Glutamatergic neuron (in vitro differentiated cells): ENCODE results near the gene GTPBP6. TPM values are rescaled to one million over a fixed set of nuclear protein-coding genes. Genes with fewer than 3 reads are reported as not detected.
"Not testable (repeated sequence)": the region's sequence is repeated elsewhere in the genome, so short reads cannot be mapped to it uniquely, and the experiment has no call there.

Source experiments
- DNase-seq: peaks from one replicate; pipeline ENCODE4 v3.0.0; 2022
- H3K27ac Mint-ChIP-seq: one replicate; pipeline ENCODE4 v1.8.0; 2020; ENCODE audit warnings: mild to moderate bottlenecking, mixed read lengths, inconsistent platforms; ENCODE audit not compliant: unreplicated experiment
- H3K27me3 Mint-ChIP-seq: one replicate; pipeline ENCODE4 v1.8.0; 2020; ENCODE audit warnings: mild to moderate bottlenecking, moderate library complexity, mixed read lengths, inconsistent platforms; ENCODE audit not compliant: unreplicated experiment
- H3K36me3 Mint-ChIP-seq: one replicate; pipeline ENCODE4 v1.8.0; 2020; ENCODE audit warnings: mild to moderate bottlenecking, mixed read lengths, inconsistent platforms; ENCODE audit not compliant: unreplicated experiment
- H3K4me1 Mint-ChIP-seq: one replicate; pipeline ENCODE4 v1.8.0; 2020; ENCODE audit warnings: mild to moderate bottlenecking, low read depth, mixed read lengths, inconsistent platforms; ENCODE audit not compliant: unreplicated experiment
- H3K4me3 Mint-ChIP-seq: one replicate; pipeline ENCODE4 v1.8.0; 2020; ENCODE audit warnings: mild to moderate bottlenecking, mixed read lengths, inconsistent platforms; ENCODE audit not compliant: unreplicated experiment
- H3K9me3 Mint-ChIP-seq: one replicate; pipeline ENCODE4 v1.8.0; 2020; ENCODE audit warnings: mild to moderate bottlenecking, moderate library complexity, mixed read lengths, inconsistent platforms; ENCODE audit not compliant: unreplicated experiment
- total RNA-seq: library from RNA; stranded (reverse); fragmentation: NEBNext Ultra II Directional; extraction: Animal tissue kit (Norgen Biotek cat#: 25700); gene quantifications from one replicate; pipeline ENCODE4 v1.2.1, GENCODE V29; 2021; ENCODE audit not compliant: unreplicated experiment
- TF ChIP-seq, protein P1 (sequence below): fragments of 200-600 bp; sonication (generic); IDR thresholded peaks from one replicate; pipeline ENCODE4 v1.5.0; 2021; ENCODE audit not compliant: partially characterized antibody, unreplicated experiment

The GTPBP6 gene
- total RNA-seq, 1 donor from 2014 or later, result 52.3 TPM

DNA sequence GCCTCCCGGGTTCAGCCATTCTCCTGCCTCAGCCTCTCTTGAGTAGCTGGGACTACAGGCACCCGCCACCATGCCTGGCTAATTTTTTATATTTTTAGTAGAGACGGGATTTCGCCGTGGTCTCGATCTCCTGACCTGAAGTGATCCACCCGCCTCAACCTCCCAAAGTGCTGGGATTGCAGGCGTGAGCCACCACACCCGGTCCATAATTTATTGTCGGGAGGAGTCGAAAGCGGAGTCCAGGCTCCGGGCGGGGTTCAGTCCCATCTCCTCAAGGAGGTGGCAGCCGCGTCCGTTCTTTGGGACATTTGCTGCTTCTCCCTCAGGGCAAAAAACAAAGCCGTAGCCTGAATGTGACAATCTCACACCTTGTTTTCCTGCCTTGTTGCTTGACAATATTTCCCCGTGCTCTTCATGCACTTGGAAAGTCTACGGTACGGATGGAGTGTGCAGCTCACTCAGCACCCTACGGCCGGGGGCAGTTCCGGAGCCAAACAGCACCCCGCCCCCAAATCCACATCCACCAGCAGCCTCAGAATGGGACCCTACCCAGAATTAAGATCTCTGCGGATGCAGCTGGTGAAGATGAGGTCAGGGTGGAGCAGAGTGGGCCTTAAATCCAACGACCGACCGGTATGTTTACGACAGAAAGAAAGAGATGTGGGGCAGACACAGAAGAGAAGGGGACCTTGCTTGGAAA lies 9.6 kb downstream of the GTPBP6 start:
- H3K27ac Mint-ChIP-seq, result no peak overlapping the region

DNA sequence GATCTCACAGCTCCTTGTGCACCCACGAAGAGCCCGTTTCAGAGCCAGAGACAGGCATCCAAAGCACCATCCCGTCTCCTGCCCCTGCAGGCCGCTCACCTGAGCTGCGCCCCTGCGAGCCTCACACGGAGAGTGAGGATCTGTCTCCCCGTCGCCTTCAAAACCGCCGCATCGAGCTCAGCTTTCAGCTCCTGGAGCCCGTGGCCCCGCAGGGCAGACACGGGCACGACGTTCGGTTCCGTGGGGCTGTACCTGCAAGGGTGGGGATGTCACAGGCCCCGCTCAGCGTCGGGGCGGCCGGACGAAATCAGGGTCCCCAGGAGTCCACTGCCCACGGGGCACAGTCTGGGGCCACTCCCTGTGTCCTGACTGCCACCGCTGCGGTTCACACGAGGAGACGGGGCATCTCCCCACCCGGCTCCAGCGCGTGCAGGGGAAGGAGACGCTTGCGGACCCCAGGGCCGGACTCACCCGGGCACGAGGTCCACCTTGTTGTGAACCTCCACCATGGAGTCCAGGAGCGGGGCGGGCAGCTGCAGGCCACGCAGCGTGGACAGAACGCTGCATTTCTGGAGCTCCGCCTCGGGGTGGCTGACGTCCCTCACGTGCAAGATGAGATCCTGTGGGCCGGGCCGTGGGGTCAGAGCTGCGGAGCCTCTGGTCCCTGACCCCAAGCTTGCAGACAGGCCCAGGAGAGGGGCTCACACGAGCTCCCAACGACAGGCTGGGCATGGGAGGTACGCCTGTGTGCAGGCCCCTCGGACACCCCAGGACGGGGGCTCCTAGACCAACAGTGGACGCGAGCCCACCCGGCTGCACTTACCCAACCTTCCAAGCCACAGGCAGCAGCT lies 11.1 kb downstream of the GTPBP6 start:
- Mint-ChIP-seq H3K4me1 (no peaks in the 10 kb centered on the region), H3K36me3 (peaks cover 10% of the 10 kb centered on the region), H3K4me3 (no peak overlapping the region), H3K9me3 (peaks cover 10% of the 10 kb centered on the region), H3K27me3 (peaks cover 6% of the 10 kb centered on the region), H3K27ac (no peak overlapping the region)
- TF ChIP-seq, protein P1, sequence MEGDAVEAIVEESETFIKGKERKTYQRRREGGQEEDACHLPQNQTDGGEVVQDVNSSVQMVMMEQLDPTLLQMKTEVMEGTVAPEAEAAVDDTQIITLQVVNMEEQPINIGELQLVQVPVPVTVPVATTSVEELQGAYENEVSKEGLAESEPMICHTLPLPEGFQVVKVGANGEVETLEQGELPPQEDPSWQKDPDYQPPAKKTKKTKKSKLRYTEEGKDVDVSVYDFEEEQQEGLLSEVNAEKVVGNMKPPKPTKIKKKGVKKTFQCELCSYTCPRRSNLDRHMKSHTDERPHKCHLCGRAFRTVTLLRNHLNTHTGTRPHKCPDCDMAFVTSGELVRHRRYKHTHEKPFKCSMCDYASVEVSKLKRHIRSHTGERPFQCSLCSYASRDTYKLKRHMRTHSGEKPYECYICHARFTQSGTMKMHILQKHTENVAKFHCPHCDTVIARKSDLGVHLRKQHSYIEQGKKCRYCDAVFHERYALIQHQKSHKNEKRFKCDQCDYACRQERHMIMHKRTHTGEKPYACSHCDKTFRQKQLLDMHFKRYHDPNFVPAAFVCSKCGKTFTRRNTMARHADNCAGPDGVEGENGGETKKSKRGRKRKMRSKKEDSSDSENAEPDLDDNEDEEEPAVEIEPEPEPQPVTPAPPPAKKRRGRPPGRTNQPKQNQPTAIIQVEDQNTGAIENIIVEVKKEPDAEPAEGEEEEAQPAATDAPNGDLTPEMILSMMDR, result no peak
- DNase-seq, result no peak

More for the DNA sequence above, 9.6 kb downstream of the GTPBP6 start:
- peaks cover 10% of the 10 kb centered on the region for H3K9me3 Mint-ChIP-seq
- TF ChIP-seq, protein P1, result no peak
- H3K36me3 Mint-ChIP-seq, result peaks cover 10% of the 10 kb centered on the region
- no peaks in the 10 kb centered on the region for H3K4me1 Mint-ChIP-seq
- H3K4me3 Mint-ChIP-seq, result no peak overlapping the region
- DNase-seq, result no peak
- H3K27me3 Mint-ChIP-seq, result peaks cover 7% of the 10 kb centered on the region

DNA sequence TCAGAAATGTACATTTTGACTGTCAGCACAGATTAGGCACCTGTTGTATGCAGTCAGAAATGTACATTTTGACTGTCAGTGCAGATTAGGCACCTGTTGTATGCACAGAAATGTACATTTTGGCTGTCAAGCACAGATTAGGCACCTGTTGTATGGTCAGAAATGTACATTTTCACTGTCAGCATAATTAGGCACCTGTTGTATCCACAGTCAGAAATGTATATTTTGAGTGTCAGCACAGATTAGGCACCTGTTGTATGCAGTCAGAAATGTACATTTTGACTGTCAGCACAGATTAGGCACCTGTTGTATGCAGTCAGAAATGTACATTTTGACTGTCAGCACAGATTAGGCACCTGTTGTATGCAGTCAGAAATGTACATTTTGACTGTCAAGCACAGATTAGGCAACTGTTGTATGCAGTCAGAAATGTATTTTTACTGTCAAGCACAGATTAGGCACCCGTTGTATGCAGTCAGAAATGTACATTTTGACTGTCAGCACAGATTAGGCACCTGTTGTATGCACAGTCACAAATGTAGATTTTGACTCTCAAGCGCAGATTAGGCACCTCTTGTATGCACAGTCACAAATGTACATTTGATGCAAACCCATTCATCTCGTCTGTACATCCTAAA lies 11.9 kb downstream of the GTPBP6 start:
- DNase-seq, H3K27me3 Mint-ChIP-seq, H3K4me3 Mint-ChIP-seq, H3K36me3 Mint-ChIP-seq, H3K27ac Mint-ChIP-seq, H3K4me1 Mint-ChIP-seq: not testable (repeated sequence)
- peaks cover 10% of the 10 kb centered on the region for H3K9me3 Mint-ChIP-seq

DNA sequence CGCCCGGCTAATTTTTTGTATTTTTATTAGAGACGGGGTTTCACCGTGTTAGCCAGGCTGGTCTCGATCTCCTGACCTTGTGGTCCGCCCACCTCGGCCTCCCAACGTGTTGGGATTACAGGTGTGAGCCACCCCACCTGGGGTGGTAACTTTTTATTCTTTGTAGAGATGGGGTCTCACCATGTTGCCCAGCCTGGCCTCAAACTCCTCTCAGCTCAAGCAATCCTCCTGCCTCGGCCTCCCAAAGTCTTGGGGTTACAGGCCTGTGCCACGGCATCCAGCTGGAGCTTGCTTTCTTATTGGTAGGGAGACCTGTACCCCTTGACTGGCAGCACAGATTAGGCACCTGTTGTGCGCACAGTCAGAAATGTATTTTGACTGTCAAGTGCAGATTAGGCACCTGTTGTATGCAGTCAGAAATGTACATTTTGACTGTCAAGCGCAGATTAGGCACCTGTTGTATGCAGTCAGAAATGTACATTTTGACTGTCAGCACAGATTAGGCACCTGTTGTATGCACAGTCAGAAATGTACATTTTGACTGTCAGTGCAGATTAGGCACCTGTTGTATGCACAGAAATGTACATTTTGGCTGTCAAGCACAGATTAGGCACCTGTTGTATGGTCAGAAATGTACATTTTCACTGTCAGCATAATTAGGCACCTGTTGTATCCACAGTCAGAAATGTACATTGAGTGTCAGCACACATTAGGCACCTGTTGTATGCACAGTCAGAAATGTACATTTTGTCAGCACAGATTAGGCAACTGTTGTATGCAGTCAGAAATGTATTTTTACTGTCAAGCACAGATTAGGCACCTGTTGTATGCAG lies 12.6 kb downstream of the GTPBP6 start:
- not testable (repeated sequence) for H3K36me3 Mint-ChIP-seq, H3K4me3 Mint-ChIP-seq, DNase-seq, H3K4me1 Mint-ChIP-seq, H3K27me3 Mint-ChIP-seq, H3K27ac Mint-ChIP-seq
- peaks cover 10% of the 10 kb centered on the region for H3K9me3 Mint-ChIP-seq

DNA sequence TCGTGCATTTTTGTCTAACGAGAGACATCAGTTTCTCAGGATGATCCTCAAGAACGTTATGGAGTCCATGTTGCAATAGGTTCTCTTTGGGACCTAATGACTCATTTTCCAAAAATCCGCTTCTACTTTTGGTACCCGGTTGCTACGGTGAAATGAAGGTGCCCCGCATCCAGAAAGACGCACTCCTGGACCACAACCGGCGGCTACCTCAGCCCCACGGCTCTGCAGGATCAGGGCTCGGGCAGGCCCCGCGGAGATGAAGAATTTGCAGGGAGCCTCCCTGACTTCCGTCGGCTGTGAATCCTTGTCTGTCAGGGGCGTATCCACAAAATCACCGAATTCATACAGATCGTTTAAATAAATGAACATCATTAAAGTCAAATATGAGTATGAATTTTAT lies 15.6 kb downstream of the GTPBP6 start:
- no peak overlapping the region for H3K4me3 Mint-ChIP-seq
- H3K36me3 Mint-ChIP-seq, result peaks cover 5% of the 10 kb centered on the region
- TF ChIP-seq, protein P1, result no peak
- no peak overlapping the region for H3K27ac Mint-ChIP-seq
- H3K9me3 Mint-ChIP-seq, result peaks cover 7% of the 10 kb centered on the region
- peaks cover 2% of the 10 kb centered on the region for H3K27me3 Mint-ChIP-seq
- no peaks in the 10 kb centered on the region for H3K4me1 Mint-ChIP-seq
- DNase-seq, result no peak
